ENCODE measurements around the gene PTCD2.

GRCh38 chr5:72313141-72313540 lies 7.0 kb upstream of the PTCD2 start:
- TF ChIP-seq FOXP2 (optimal IDR thresholded peaks at IDR 0.05; ENCODE audit: borderline replicate concordance, extremely low read depth, extremely low read length, insufficient read depth) (no peak), POLR2AphosphoS5 (IDR thresholded peaks at IDR 0.05; ENCODE audit: low read depth, low read length) (no peak)
